ENCODE data around the gene RNF17. TPM values are rescaled to one million over a fixed set of nuclear protein-coding genes. Genes with fewer than 3 reads are reported as not detected.

RNF17 gene
- total RNA-seq, 1 donor from 2014 or later, result not detected

DNA sequence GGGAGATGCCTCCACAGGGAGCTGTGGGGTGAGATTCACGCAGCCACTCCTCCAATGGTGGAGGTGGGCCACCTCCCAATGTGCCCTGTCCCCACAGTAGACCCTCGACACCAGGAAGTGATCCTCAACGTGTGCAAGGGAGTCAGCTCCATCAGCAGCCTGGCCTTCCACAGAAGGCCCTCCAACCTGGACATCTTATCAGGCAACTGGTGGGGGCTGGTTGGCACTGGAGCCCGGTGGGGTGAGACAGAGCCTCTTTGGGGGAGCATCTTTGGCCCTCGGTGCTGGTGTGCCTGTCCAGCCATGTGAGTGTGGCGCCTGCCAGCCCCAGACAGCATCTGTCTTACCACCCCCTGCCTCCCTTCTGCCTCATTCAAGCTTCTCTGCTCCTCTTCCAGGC lies 19.7 kb upstream of the RNF17 start:
- Histone ChIP-seq H3K27ac (no peak overlapping the region), H3K36me3 (no peaks in the 10 kb centered on the region), H3K4me1 (peaks cover 9% of the 10 kb centered on the region), H3K27me3 (ENCODE audit: low read depth) (peaks cover 52% of the 10 kb centered on the region), H3K4me3 (no peak overlapping the region), H3K9me3 (no peaks in the 10 kb centered on the region)
- intact Hi-C loops (cut with DNase I), result no loop called here
- ATAC-seq (no peak), DNase-seq (no peak)
- TF ChIP-seq, protein P1, sequence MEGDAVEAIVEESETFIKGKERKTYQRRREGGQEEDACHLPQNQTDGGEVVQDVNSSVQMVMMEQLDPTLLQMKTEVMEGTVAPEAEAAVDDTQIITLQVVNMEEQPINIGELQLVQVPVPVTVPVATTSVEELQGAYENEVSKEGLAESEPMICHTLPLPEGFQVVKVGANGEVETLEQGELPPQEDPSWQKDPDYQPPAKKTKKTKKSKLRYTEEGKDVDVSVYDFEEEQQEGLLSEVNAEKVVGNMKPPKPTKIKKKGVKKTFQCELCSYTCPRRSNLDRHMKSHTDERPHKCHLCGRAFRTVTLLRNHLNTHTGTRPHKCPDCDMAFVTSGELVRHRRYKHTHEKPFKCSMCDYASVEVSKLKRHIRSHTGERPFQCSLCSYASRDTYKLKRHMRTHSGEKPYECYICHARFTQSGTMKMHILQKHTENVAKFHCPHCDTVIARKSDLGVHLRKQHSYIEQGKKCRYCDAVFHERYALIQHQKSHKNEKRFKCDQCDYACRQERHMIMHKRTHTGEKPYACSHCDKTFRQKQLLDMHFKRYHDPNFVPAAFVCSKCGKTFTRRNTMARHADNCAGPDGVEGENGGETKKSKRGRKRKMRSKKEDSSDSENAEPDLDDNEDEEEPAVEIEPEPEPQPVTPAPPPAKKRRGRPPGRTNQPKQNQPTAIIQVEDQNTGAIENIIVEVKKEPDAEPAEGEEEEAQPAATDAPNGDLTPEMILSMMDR (IDR thresholded peaks at IDR 0.05), result no peak

DNA sequence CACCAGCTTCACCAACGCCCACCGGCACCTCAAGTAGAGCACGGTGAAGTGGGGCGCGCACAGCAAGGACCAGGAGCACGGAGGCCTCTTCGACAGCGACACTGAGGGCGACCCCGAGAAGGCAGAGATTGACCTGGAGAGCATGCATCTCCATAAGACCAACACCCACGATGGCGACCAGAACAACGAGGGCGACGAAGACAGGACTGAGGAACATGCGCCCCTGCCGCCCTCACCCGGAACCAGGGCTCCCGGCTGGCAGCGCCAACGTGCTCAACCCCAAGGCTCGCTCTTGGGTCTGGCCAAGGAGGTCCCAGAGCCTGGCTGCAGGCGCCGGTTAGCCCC lies 18.5 kb upstream of the RNF17 start:
- peaks cover 9% of the 10 kb centered on the region for H3K4me1 ChIP-seq
- peaks cover 55% of the 10 kb centered on the region for H3K27me3 ChIP-seq (ENCODE audit: low read depth)
- H3K36me3 ChIP-seq, result no peaks in the 10 kb centered on the region
- no peak overlapping the region for H3K4me3 ChIP-seq
- intact Hi-C loops (cut with DNase I), result no loop called here
- H3K27ac ChIP-seq, result no peak overlapping the region
- TF ChIP-seq, protein P1 (IDR thresholded peaks at IDR 0.05), result no peak
- DNase-seq, result no peak
- no peak for ATAC-seq
- no peaks in the 10 kb centered on the region for H3K9me3 ChIP-seq

DNA sequence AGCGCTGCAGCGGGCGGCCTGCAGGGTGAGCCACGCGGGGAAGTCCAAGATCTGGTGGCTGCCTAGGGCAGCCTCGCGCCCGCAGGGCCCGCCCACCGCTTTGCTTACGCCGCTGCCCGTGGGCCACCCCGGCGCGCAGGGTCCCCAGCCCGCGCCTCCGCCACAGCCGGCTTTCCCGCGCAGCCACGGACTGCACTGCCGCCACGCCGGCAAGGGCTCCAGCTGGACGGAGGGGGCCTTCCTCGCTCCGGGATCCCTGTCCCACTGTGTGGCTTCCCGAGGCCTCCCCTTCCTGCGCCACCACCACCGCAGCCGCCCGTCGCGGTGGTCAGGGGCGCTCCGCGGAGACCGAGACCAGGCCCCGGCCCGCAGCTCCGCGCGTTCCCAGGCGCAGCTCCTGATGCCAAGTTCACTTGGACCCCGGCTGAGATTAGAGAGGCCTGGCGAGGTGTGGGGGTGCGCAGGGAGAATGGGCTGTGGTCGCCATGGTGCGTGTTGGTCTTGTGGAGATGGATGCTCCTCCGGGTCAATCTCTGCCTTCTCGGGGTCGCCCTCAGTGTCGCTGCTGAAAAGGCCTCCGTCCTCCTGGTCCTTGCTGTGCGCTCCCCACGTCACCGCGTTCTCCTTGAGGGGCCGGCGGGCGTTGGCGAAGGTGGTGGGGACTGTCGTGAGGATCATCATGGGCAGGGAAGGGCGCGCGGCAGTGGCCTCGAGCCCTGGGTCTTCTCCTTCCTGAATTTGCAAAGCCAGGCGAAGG lies 17.9 kb upstream of the RNF17 start:
- no peak for DNase-seq
- Histone ChIP-seq H3K27ac (no peak overlapping the region), H3K9me3 (no peaks in the 10 kb centered on the region), H3K36me3 (no peaks in the 10 kb centered on the region), H3K4me3 (no peak overlapping the region), H3K4me1 (peaks cover 9% of the 10 kb centered on the region), H3K27me3 (ENCODE audit: low read depth) (peaks cover 55% of the 10 kb centered on the region)
- TF ChIP-seq, protein P1 (IDR thresholded peaks at IDR 0.05), result no peak
- ATAC-seq, result no peak
- intact Hi-C loops (cut with DNase I), result no loop called here

DNA sequence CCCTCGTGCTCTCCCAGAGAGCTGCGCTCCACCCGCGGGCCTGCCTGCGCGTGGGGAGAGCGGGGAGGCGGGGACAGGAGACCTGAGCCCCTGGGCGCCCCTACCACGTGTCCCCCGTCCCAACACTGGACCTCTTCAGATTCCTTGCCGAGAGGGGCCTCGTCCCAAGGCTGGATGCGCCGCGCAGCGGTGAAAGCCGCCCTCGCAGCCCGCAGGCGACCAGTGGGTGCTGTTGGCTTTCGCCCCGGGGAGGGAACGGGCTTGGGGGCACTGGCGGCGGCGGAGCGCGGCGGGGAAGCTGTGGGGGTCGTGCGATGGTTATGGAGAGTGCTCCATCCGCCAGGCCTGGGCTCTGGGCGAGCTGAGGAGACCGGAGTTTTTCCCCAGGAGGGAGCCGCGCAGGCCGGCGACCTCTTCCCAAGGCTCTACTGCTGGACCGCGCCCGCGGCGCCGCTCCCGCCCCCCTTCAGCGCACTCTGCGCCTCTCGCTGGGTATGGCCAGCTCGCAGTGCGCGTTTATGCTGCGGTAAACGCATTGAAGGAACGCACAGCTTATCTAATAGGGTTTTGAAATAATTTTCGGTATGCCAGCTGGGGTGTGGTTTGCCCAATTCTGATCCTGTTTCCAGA lies 17.2 kb upstream of the RNF17 start:
- Histone ChIP-seq H3K36me3 (no peaks in the 10 kb centered on the region), H3K9me3 (no peaks in the 10 kb centered on the region), H3K4me3 (peak overlapping the region; percentile 42), H3K4me1 (peaks cover 9% of the 10 kb centered on the region), H3K27ac (no peak overlapping the region), H3K27me3 (ENCODE audit: low read depth) (peaks cover 55% of the 10 kb centered on the region)
- TF ChIP-seq, protein P1 (IDR thresholded peaks at IDR 0.05), result no peak
- peak in 1 of 2 donors; percentile 31 for ATAC-seq
- intact Hi-C loops (cut with DNase I), result no loop called here
- no peak for DNase-seq

DNA sequence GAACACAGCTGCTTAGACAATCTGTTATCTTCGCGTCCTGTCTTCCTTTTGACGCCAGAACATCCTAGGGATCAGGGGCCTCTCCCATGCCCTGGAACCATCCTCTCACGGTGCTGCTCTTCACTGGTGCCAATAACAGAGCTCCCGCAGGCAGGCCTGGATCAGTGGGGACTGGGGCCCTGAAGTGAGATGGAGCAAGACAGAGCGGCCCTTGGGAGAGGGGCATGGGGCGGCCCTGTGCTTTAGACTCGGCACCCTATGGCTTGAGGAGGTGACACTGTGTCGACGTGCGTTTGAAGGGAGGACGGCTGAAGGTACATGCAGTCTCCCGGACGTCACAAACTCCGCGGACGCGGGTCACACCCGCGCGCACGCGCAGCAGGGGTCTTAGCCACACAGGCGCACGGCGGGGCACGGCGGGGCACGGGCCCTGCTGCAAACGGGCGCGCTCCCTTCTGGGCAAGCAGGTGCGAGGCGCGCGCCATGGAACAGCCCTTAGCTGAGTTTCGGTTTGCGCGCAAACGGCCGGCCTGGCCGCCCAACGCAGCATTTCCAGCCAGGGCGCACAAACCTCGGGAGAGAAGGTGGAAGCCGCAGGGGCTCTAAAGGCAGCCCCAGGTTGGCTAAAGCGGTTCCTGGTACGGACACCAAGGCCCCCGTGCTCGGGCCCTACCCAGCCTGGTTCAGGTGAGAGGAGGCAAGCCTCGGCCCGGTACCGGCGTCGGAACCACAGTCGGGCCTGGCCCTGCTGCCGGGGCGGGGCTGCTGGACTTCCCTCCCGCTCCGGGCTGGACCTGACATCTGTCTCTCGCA lies 16.5 kb upstream of the RNF17 start:
- Histone ChIP-seq H3K4me1 (peaks cover 9% of the 10 kb centered on the region), H3K9me3 (no peaks in the 10 kb centered on the region), H3K4me3 (peak overlapping the region; percentile 42), H3K27me3 (ENCODE audit: low read depth) (peaks cover 55% of the 10 kb centered on the region), H3K36me3 (no peaks in the 10 kb centered on the region), H3K27ac (no peak overlapping the region)
- intact Hi-C loops (cut with DNase I), result no loop called here
- TF ChIP-seq, protein P1 (IDR thresholded peaks at IDR 0.05), result no peak
- DNase-seq (no peak), ATAC-seq (peak; percentile 31 to 32)

All from lower lobe of right lung (tissue), 2 donors.